Activated T-helper 17 cell treated with anti-CD3 and anti-CD28 coated beads, Interleukin-2, amount 50 U/mL, for 72 hours (primary cell): ENCODE data around the gene MCF2L2. TPM values are rescaled to one million over a fixed set of nuclear protein-coding genes. Genes with fewer than 3 reads are reported as not detected.

ENCODE experiments used
- ATAC-seq: fragments of 150-1000 bp; cut with Tn5 transposase; replicated peaks from 2 replicates; pipeline ENCODE4 v1.10.0; 2021; ENCODE audit warnings: mild to moderate bottlenecking, moderate library complexity
- H3K27ac Mint-ChIP-seq: one replicate; pipeline ENCODE4 v1.8.0; 2022; ENCODE audit warnings: mixed read lengths
- H3K27me3 Mint-ChIP-seq: one replicate; pipeline ENCODE4 v1.8.0; 2022; ENCODE audit warnings: mixed read lengths
- H3K36me3 Mint-ChIP-seq: one replicate; pipeline ENCODE4 v1.8.0; 2022; ENCODE audit warnings: low read depth, mild to moderate bottlenecking, mixed read lengths
- H3K4me1 Mint-ChIP-seq: one replicate; pipeline ENCODE4 v1.8.0; 2022; ENCODE audit warnings: mixed read lengths
- H3K4me3 Mint-ChIP-seq: one replicate; pipeline ENCODE4 v1.8.0; 2022; ENCODE audit warnings: mild to moderate bottlenecking, mixed read lengths
- H3K9me3 Mint-ChIP-seq: one replicate; pipeline ENCODE4 v1.8.0; 2022; ENCODE audit warnings: mixed read lengths
- total RNA-seq, 2 donors: library from RNA; stranded (reverse); gene quantifications; one replicate each; pipeline ENCODE4 v1.2.3, GENCODE V29; 2022

MCF2L2 gene
- total RNA-seq, 2 donors from 2014 or later: 9.0 to 10.0 TPM

DNA sequence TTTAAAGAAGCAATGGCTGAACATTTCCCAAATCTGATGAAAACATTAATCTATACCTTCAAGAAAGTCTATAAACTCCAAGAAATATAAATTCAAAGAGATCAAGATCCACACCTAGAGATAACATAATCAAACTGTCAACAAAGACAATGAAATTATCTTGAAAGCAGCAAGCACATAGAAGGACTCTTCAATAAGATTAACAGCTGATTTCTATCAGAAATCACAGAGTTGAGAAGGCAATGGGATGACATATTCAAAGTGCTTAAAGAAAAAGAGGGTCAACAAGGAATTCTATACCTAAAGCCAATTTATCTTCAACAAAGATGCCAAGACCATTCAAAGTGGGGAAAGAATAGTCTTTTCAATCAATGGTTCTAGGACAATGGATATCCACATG is 224.7 kb downstream of the MCF2L2 start:
- ATAC-seq: no peak
- H3K27me3 Mint-ChIP-seq: no peaks in the 10 kb centered on the region
- H3K36me3 Mint-ChIP-seq: peaks cover 29% of the 10 kb centered on the region
- H3K9me3 Mint-ChIP-seq: peaks cover 7% of the 10 kb centered on the region
- peaks cover 13% of the 10 kb centered on the region for H3K4me1 Mint-ChIP-seq
- no peak overlapping the region for H3K27ac Mint-ChIP-seq
- no peak overlapping the region for H3K4me3 Mint-ChIP-seq

DNA sequence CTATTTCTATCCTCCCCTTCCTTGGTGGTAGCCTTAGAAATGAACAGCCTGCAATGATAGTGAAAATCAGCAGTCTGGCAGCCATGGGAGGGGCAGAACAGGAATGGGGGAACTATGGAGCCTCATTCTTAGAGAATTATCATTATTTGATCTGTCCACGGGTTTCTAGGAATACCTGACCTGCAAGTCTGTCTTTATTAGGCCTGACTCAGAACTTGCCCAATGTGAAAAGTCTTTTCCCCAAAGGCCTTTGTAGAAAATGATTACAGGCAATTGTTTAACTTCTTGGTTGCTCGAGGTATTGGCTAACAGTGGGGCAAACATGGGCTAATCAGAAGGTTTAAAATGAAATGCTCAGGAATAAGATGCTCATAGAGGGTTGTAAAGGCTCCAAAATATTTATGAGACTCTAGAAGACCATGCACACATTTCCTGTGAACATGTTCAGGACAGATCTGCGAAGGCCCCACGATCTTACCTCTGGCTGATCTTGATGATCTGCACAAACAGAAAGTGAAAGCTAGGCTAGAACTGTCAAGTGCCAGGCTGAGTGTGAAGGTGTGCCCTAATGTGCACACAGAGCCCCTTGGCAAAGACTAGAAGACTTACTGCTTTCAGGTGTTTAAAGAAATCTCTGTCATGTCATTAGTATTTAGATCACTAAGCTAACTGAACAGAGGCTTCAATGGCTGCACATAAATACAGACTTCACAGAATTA is 226.3 kb downstream of the MCF2L2 start:
- Mint-ChIP-seq H3K27me3 (no peaks in the 10 kb centered on the region), H3K9me3 (peaks cover 7% of the 10 kb centered on the region), H3K4me1 (peaks cover 13% of the 10 kb centered on the region), H3K27ac (peak overlapping the region; percentile 38), H3K36me3 (peaks cover 24% of the 10 kb centered on the region), H3K4me3 (peak overlapping the region; percentile 76)
- peak; percentile 87 for ATAC-seq

DNA sequence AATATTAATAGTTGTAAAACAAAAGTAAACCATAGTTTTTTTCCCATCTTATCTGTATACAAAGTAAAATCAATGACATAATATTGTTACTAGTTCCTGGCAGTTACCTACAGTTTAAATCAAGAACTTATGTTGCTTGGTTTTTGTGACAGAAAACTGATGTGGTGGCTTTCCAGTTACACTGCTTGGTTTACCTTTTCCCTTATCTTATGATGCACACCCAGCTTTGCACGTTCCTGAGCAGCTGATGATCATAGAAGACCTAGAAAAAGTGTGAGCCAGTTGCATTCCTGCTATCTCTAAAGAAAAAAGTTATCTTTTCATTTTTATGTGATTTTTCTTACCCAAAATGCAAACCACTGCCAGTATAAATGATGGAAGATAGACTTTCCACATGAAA is 229.5 kb downstream of the MCF2L2 start:
- H3K9me3 Mint-ChIP-seq: peaks cover 7% of the 10 kb centered on the region
- ATAC-seq: no peak
- no peaks in the 10 kb centered on the region for H3K27me3 Mint-ChIP-seq
- peaks cover 13% of the 10 kb centered on the region for H3K4me1 Mint-ChIP-seq
- no peak overlapping the region for H3K27ac Mint-ChIP-seq
- H3K4me3 Mint-ChIP-seq: no peak overlapping the region
- H3K36me3 Mint-ChIP-seq: peaks cover 5% of the 10 kb centered on the region

DNA sequence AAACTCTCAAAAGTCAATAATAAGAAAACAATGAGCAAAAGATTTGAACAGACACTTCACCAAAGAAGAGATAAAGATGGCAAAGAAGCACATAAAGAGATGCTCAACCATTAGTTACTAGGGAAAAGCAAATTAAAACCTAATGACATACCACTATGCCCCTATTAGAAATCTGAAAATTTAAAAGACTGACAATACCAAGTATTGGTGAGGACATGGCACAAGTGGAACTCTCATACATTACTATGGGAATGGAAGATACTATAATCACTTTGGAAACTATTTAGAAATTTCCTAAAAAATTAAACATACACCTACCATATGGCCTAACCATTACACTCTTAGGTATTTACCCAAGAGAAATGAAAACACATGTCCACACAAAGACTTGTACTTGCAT is 230.7 kb downstream of the MCF2L2 start:
- peaks cover 13% of the 10 kb centered on the region for H3K4me1 Mint-ChIP-seq
- H3K27me3 Mint-ChIP-seq: no peaks in the 10 kb centered on the region
- H3K27ac Mint-ChIP-seq: no peak overlapping the region
- ATAC-seq: no peak
- no peaks in the 10 kb centered on the region for H3K9me3 Mint-ChIP-seq
- H3K36me3 Mint-ChIP-seq: peaks cover 8% of the 10 kb centered on the region
- no peak overlapping the region for H3K4me3 Mint-ChIP-seq

DNA sequence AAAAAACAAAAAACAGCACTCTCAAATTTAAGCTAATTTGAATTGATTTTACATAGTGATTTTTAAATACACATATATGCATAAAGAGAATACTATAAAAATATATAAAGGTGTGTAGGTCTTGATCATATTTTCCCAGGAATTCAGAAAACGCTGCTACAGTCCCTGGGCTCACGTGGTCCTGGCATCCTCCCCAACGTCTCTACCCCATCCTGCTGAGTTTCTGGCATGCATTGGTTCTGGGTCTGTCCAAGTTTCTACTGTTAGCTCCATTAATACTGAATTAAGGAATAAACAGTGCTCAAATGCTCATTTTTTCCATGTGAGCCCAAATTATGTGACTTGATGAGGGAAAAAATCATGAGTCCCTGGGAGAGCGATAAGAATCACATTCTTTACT is 233.2 kb downstream of the MCF2L2 start:
- H3K4me1 Mint-ChIP-seq: no peaks in the 10 kb centered on the region
- no peak overlapping the region for H3K27ac Mint-ChIP-seq
- peaks cover 7% of the 10 kb centered on the region for H3K36me3 Mint-ChIP-seq
- no peaks in the 10 kb centered on the region for H3K27me3 Mint-ChIP-seq
- ATAC-seq: no peak
- H3K9me3 Mint-ChIP-seq: no peaks in the 10 kb centered on the region
- H3K4me3 Mint-ChIP-seq: no peak overlapping the region

DNA sequence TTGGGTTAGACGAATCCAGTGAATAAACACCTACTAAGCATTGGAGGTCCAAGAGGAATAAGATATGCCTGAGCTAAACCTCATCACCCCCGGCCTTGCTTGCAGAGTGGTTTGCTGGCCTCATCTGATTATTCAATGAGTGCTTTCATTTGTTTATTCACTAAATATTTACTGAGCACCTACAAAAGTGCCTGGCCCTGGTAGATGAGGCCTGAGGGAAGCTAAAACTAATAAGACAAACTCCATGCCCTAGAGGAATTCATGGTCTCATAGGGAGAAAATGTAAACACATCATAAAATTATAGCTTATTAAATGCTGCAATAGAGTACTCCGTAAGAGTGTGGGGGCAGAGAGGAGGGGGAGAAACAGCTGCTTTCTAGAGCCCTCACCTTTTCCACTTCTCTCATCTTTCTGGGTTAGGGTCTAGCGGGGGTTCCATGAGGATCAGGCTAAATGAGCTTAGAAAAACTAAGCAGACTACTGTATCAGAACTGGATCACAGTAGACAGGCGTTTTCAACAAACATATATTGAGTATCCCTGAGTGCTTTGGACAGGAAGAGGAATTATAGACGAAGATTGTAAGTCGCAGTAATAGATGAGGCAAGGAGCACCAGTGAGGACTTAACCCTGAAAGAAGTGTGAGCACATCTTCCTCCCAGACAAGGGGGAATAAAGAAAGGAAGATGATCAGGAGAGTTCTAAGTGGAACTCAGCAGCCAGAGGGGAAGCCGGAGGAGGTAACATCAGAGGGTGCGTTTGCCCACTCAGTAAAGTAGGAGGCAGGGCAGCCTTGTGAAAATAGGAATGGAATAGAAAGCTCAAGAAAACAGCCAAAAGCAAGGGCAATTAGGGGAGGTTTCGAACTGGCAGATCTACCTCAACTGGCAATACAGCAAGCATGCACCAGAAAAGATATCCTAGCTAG is 234.4 kb downstream of the MCF2L2 start:
- H3K36me3 Mint-ChIP-seq: peaks cover 7% of the 10 kb centered on the region
- no peak overlapping the region for H3K27ac Mint-ChIP-seq
- ATAC-seq: no peak
- no peaks in the 10 kb centered on the region for H3K4me1 Mint-ChIP-seq
- no peak overlapping the region for H3K4me3 Mint-ChIP-seq
- no peaks in the 10 kb centered on the region for H3K9me3 Mint-ChIP-seq
- no peaks in the 10 kb centered on the region for H3K27me3 Mint-ChIP-seq

DNA sequence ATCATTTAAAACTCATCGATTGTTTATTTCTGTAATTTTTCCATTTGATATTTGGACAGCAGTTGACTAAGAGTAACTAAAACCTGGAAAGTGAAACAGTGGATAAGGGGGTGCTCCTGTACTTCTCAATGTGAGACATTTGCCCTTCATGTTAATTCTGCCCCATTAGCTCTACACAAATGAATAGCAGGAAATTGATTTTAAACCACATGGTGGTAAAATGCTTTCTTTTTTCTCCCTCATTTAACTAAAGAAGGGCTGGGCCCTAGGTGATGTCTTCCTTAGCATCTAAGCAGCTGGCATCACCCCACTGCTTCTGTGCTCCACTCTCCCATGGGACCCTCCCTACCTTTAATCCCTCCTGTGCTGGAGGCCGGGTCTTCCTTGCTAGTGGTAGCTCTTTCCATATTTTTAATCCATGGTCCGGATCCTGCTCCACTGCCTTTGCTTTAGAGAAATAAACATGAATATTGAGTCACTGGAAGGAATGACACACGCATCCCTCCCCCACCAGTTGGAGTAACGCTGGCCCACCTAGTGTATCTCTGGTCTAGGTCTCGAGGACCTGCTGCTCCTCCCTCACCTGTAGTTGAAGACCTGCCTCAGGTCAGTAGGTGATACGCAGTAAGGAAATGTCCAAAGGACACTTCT is 235.6 kb downstream of the MCF2L2 start:
- no peak overlapping the region for H3K27ac Mint-ChIP-seq
- ATAC-seq: no peak

DNA sequence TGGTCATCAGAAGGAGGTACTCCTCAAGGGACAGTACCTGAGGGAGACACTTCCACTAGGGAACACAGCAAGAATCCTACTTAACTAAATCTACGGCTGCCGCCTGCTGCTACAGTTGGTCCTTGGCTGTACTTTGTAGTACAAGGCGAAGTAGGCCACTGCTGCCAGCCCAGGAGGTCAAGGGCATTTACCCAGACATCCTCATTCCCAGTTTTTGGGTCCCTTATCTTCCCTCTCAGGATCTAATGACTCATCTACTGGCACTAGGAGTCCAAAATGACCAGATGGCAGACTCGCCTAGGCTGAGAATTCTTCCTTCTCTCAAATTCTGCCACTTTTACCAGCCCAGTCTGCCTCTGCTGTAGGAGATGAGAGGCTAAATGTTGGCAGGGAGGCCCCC is 238.8 kb downstream of the MCF2L2 start:
- no peak for ATAC-seq
- H3K27me3 Mint-ChIP-seq: no peaks in the 10 kb centered on the region
- peaks cover 7% of the 10 kb centered on the region for H3K4me1 Mint-ChIP-seq
- no peak overlapping the region for H3K4me3 Mint-ChIP-seq
- no peak overlapping the region for H3K27ac Mint-ChIP-seq
- H3K36me3 Mint-ChIP-seq: peaks cover 7% of the 10 kb centered on the region
- H3K9me3 Mint-ChIP-seq: no peaks in the 10 kb centered on the region

More for the DNA sequence above, 235.6 kb downstream of the MCF2L2 start:
- Mint-ChIP-seq H3K4me3 (no peak overlapping the region), H3K27me3 (no peaks in the 10 kb centered on the region), H3K9me3 (no peaks in the 10 kb centered on the region), H3K36me3 (peaks cover 7% of the 10 kb centered on the region), H3K4me1 (no peaks in the 10 kb centered on the region)

DNA sequence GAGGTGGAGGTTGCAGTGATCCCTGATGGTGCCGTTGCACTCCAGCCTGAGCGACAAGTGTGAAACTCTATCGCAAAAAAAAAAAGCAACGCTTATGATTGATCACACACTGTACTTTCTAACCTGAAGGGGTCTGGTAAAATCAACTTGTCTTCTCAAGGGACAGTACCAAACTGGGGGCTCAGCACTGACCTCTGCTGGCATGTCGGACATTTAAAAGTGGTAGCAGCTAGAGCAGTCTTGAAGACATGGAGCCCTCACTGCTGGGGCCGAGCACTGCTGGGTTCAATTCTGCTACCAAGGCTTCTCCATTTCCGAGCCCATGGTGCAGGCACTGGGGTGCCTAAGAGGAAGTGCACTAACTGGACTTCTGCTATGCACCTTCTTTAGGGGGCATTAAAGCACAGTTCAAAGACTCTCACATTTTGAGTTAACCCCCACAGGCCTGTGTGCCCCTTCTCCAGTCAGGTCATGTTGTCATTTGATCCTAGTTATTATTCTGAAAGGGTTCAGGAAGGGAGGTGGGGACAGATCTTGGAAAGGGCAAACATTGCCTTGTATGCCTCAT is 239.4 kb downstream of the MCF2L2 start:
- no peaks in the 10 kb centered on the region for H3K27me3 Mint-ChIP-seq
- peaks cover 7% of the 10 kb centered on the region for H3K4me1 Mint-ChIP-seq
- peaks cover 7% of the 10 kb centered on the region for H3K36me3 Mint-ChIP-seq
- H3K4me3 Mint-ChIP-seq: no peak overlapping the region
- peak; percentile 52 for ATAC-seq
- no peak overlapping the region for H3K27ac Mint-ChIP-seq
- no peaks in the 10 kb centered on the region for H3K9me3 Mint-ChIP-seq

DNA sequence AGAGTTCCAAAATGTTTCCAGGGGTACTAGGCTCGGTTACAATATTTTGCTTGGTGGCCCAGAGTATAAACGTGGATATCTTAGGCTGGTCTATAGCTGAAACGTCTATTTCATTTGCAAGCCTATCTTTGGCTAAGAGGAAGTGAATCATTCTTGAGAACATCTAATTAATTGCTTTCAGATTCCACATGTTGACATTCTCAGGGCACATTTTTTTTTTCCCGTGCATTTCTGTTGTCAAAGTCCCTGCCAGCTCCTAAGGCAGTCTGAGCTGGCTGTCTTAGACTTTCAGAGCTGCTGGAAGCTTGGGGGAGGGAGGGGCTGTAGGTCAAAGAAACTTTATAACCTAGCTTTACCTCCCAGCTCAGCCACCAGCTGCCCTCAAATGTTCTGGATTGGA is 242.7 kb downstream of the MCF2L2 start:
- H3K36me3 Mint-ChIP-seq: no peaks in the 10 kb centered on the region
- no peak for ATAC-seq
- no peaks in the 10 kb centered on the region for H3K9me3 Mint-ChIP-seq
- no peak overlapping the region for H3K4me3 Mint-ChIP-seq
- no peak overlapping the region for H3K27ac Mint-ChIP-seq
- H3K4me1 Mint-ChIP-seq: peaks cover 7% of the 10 kb centered on the region
- no peaks in the 10 kb centered on the region for H3K27me3 Mint-ChIP-seq

DNA sequence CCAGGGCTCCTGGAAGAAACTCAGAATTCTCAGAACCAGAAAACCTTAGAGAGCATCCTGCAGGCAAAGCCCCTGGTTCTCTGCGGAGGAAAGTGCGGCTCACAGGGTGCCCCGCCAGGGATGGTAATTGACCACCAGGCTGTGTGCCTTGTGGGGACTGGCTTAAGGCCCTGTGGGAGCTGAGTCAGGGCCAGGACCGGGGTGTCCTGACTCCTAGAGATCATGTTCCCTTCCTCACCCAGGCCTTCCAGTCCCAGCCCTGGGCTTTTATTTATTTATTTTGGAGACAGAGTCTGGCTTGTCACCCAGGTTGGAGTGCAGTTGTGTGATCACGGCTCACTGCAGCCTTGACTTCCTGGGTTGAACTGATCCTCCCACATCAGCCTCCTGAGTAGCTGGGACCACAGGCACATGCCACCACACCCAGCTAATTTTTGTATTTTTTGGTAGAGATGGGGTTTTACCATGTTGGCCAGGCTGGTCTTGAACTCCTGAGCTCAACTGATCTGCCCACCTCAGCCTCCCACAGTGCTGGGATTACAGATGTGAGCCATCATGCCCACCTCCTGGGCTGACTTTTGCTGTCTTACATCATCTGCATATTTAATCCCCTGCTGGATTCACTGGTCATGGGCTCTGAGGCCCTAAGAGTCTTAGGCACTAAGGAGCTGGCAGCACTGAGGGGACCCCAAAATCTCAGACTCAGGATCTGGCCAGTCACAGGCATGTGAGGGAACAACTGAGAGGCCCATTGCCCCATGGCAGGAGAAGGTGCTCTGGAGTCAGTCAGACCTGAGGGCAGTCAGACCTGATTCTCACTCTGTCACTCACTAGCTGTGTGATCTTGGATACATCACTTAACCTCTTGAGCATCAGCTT is 245.4 kb downstream of the MCF2L2 start:
- Mint-ChIP-seq H3K4me3 (no peak overlapping the region), H3K36me3 (no peaks in the 10 kb centered on the region), H3K4me1 (peaks cover 15% of the 10 kb centered on the region), H3K27me3 (peaks cover 11% of the 10 kb centered on the region), H3K27ac (peak overlapping the region; percentile 26), H3K9me3 (no peaks in the 10 kb centered on the region)
- no peak for ATAC-seq

DNA sequence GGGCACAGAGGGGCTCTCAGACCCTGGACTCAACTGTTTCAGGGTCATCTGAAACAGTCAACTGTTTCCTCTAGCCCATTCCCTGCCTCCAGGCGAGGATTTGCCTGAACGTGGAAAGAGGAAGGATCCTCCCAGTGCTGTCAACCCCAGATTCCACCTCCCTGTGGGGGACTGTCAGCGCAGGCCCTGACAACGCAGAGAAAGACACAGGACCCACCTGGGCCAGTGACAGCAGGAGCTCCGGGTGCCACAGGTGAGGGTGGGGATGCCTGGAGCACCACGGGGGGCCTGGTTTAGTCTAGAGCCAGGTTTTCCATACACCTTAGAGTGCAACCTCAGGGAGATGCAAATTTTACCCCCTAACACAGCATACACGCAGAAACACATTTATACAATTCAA is 246.3 kb downstream of the MCF2L2 start:
- H3K36me3 Mint-ChIP-seq: no peaks in the 10 kb centered on the region
- H3K4me3 Mint-ChIP-seq: no peak overlapping the region
- no peak for ATAC-seq
- peaks cover 15% of the 10 kb centered on the region for H3K4me1 Mint-ChIP-seq
- H3K27me3 Mint-ChIP-seq: peaks cover 11% of the 10 kb centered on the region
- no peak overlapping the region for H3K27ac Mint-ChIP-seq
- H3K9me3 Mint-ChIP-seq: no peaks in the 10 kb centered on the region

DNA sequence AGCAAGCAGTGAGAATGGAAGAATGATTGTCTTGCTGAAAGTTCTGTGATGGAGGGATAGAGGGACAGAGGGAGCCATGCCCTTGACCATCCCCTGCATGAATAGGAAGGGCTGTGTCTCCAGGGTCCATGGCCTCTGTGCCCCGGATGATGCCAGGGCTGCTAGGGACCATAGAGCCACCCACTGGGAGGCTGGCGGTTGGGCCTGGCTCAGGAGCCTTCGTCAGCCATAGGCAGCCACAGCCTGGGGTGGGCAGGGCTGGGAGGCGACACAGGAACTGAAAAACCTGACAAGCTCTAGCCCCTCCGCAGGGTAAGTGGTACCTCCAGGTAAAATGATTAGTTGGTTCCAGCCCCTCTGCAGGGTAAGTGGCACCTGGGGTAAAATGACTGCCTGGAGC is 246.8 kb downstream of the MCF2L2 start:
- Mint-ChIP-seq H3K4me1 (peaks cover 15% of the 10 kb centered on the region), H3K27ac (no peak overlapping the region), H3K9me3 (no peaks in the 10 kb centered on the region), H3K27me3 (peaks cover 11% of the 10 kb centered on the region), H3K4me3 (no peak overlapping the region), H3K36me3 (no peaks in the 10 kb centered on the region)
- ATAC-seq: no peak
